Tibial artery (tissue), 4 donors: ENCODE data around the gene FBXO3.

Experiments used
- DNase-seq, 2 donors: peaks; one replicate each; pipeline ENCODE4 v3.0.0-alpha.2; 2019
- H3K27ac ChIP-seq, 2 donors: fragments of 200-600 bp; sonication (generic) in 1 of 2; 1 replicate in 1 of 2; 2 replicates in 1 of 2; pipeline ENCODE4 v1.5.1; 2018 to 2019; ENCODE audit warnings: mild to moderate bottlenecking in 1 of 2
- H3K27me3 ChIP-seq, 2 donors: fragments of 200-600 bp; sonication (generic) in 1 of 2; one replicate each; pipeline versions ENCODE4 v1.5.1 to v1.6.0; 2016 to 2019
- H3K36me3 ChIP-seq, 3 donors: fragments of 200-600 bp; sonication (generic) in 2 of 3; one replicate each; pipeline ENCODE4 v1.5.1; 2016 to 2019; ENCODE audit warnings: mild to moderate bottlenecking in 2 of 3
- H3K4me1 ChIP-seq, 4 donors: fragments of 200-600 bp; sonication (generic) in 2 of 4; 1 replicate in 3 of 4; 2 replicates in 1 of 4; pipeline ENCODE4 v1.5.1; 2016 to 2019
- H3K4me3 ChIP-seq, 2 donors: fragments of 200-600 bp; sonication (generic) in 1 of 2; 1 replicate in 1 of 2; 2 replicates in 1 of 2; pipeline ENCODE4 v1.5.1; 2018 to 2019; ENCODE audit warnings: mild to moderate bottlenecking in 2 of 2
- H3K9me3 ChIP-seq, 3 donors: fragments of 200-600 bp; sonication (generic) in 1 of 3; one replicate each; pipeline ENCODE4 v1.5.1; 2016 to 2019
- CTCF ChIP-seq, 2 experiments: fragments of 200-600 bp in 1 of 2; fragments of 450-650 bp in 1 of 2; IDR thresholded peaks; one replicate each; pipeline ENCODE4 v1.5.1; 2017 to 2019; ENCODE audit warnings: antibody characterized with exemption in 2 of 2, mild to moderate bottlenecking in 1 of 2, moderate library complexity in 1 of 2
- intact Hi-C: fragments of 100-400 bp; cut with DNase I; formaldehyde crosslinking; loops from one replicate; pipeline ENCODE4 v1.15.0; 2023; ENCODE audit warnings: low total_unique reads

Gene FBXO3

GRCh38 chr11:33692013-33692504 lies 82.3 kb downstream of the FBXO3 start:
- Histone ChIP-seq H3K27me3 (no peaks in the 10 kb centered on the region), H3K4me3 (peak overlapping the region in 1 of 2 donors; percentile 31), H3K36me3 (no peaks in the 10 kb centered on the region), H3K27ac (peak overlapping the region; percentile 71 to 77), H3K4me1 (peaks cover 0 to 42% (median 26%) of the 10 kb centered on the region in 4 donors), H3K9me3 (no peaks in the 10 kb centered on the region)
- no peak for TF ChIP-seq CTCF (IDR thresholded peaks at IDR 0.05)
- peak; percentile 83 to 84 for DNase-seq
- intact Hi-C loops: no loop called here

DNA sequence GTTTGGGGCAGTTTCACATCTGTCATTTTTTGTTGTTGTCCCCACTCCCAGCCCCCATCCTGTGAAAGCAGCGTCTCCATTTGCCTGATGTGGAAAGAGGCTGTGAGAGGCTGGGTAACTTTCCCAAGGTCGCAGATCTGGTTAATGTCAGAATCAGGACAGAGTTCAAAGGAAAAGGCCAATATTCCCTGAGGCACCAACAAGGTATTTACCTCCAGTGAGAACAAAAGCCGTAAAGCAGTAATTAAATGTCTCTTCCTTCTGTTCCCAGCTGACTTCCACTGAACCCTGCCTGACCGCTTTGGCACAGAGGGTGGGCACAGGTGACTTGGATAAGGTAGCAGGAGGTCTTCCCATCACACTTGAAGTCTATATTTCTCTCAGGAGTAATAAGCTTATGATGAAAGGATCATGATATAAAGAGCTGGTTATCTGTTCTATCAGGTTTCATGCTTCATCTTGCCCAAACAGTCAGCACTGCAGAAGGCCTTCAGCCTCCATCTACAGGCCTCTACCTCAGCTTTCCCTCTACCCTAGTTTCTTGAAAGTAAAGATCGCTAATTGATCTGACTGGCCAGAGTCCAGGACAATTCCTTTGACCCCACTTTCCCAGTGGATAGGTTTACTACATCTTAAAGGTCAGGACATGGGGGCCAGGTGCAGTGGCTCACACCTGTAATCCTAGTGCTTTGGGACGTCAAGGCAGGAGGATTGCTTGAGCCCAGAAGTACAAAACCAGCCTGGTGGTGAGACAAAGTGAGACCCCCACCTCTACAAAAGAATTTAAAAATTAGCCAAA lies 83.1 kb downstream of the FBXO3 start:
- no peaks in the 10 kb centered on the region for H3K27me3 ChIP-seq
- H3K4me3 ChIP-seq: no peak overlapping the region
- H3K27ac ChIP-seq: peak overlapping the region; percentile 71 to 77
- intact Hi-C loops: no loop called here
- peaks cover 0 to 42% (median 26%) of the 10 kb centered on the region in 4 donors for H3K4me1 ChIP-seq
- DNase-seq: no peak
- no peak for TF ChIP-seq CTCF (IDR thresholded peaks at IDR 0.05)
- no peaks in the 10 kb centered on the region for H3K36me3 ChIP-seq
- H3K9me3 ChIP-seq: no peaks in the 10 kb centered on the region
